ENCODE results near the gene DGLUCY. TPM values are rescaled to one million over a fixed set of nuclear protein-coding genes. Genes with fewer than 3 reads are reported as not detected.

The DGLUCY gene
- total and polyA plus RNA-seq, 4 donors = 17.9 to 58.1 (median 24.9) TPM

- no peak for DNase-seq (ENCODE audit: low spot score)
- Histone ChIP-seq H3K9me3 (ENCODE audit: control insufficient read depth in 4 of 4, low read length in 3 of 4) (no peaks in the 10 kb centered on the region), H3K9ac (ENCODE audit: low read depth in 1 of 2, low read length in 2 of 2) (no peak overlapping the region), H3K4me1 (ENCODE audit: control insufficient read depth in 4 of 4, insufficient read depth in 4 of 4, low read length in 3 of 4) (peaks cover 0 to 9% (median 3%) of the 10 kb centered on the region in 4 donors), H3K27ac (ENCODE audit: low read depth in 1 of 2, low read length in 2 of 2) (no peak overlapping the region), H3K4me3 (ENCODE audit: low read depth in 1 of 3, low read length in 3 of 3) (no peak overlapping the region), H3K36me3 (ENCODE audit: control insufficient read depth in 4 of 4, insufficient read depth in 3 of 4, low read depth in 1 of 4, low read length in 3 of 4) (no peaks in the 10 kb centered on the region), H3K27me3 (ENCODE audit: control insufficient read depth in 4 of 4, insufficient read depth in 4 of 4, low read length in 3 of 4) (no peaks in the 10 kb centered on the region)
- no peak for TF ChIP-seq ZBTB33 (IDR thresholded peaks at IDR 0.05)
- TF ChIP-seq RXRA (IDR thresholded peaks at IDR 0.05) = no peak
- TF ChIP-seq JUND (IDR thresholded peaks at IDR 0.05) = no peak
- TF ChIP-seq FOXA1 (IDR thresholded peaks at IDR 0.05) = no peak
- TF ChIP-seq REST (IDR thresholded peaks at IDR 0.05) = no peak
- TF ChIP-seq NR2F2 (IDR thresholded peaks at IDR 0.05) = no peak
- no peak for TF ChIP-seq EGR1 (IDR thresholded peaks at IDR 0.05; ENCODE audit: low read depth in 2 of 2)
- no peak for TF ChIP-seq GABPA (IDR thresholded peaks at IDR 0.05 in 1 of 2, conservative IDR thresholded peaks at IDR 0.05 in 1 of 2)
- TF ChIP-seq MAX (IDR thresholded peaks at IDR 0.05) = no peak
- WGBS = 95% methylated on average over 2 of the region's 2 CpGs
Measured at GRCh38 chr14:91263329-91263728, 149.5 kb downstream of the DGLUCY start.

- no peak for DNase-seq (ENCODE audit: low spot score)
- TF ChIP-seq HNF4A (conservative IDR thresholded peaks at IDR 0.05) = no peak
- TF ChIP-seq REST (IDR thresholded peaks at IDR 0.05) = no peak
- TF ChIP-seq EGR1 (IDR thresholded peaks at IDR 0.05; ENCODE audit: low read depth in 2 of 2) = no peak
- no peak for TF ChIP-seq ATF3 (IDR thresholded peaks at IDR 0.05)
- no peak for TF ChIP-seq JUND (IDR thresholded peaks at IDR 0.05)
- TF ChIP-seq ZBTB33 (IDR thresholded peaks at IDR 0.05) = no peak
- no peak for TF ChIP-seq CTCF (IDR thresholded peaks at IDR 0.05; ENCODE audit: low read depth, low read length, missing input control)
- TF ChIP-seq FOXA1 (IDR thresholded peaks at IDR 0.05) = no peak
- no peak for TF ChIP-seq FOXA2 (IDR thresholded peaks at IDR 0.05)
- no peak for TF ChIP-seq HNF4G (IDR thresholded peaks at IDR 0.05)
- TF ChIP-seq YY1 (IDR thresholded peaks at IDR 0.05) = no peak
- TF ChIP-seq RXRA (IDR thresholded peaks at IDR 0.05) = no peak
- TF ChIP-seq TAF1 (conservative IDR thresholded peaks at IDR 0.05) = no peak
Measured at GRCh38 chr14:91264151-91265150, 150.6 kb downstream of the DGLUCY start.

More at GRCh38 chr14:91264151-91265150, 150.6 kb downstream of the DGLUCY start:
- Histone ChIP-seq H3K4me1 (ENCODE audit: control insufficient read depth in 4 of 4, insufficient read depth in 4 of 4, low read length in 3 of 4) (peaks cover 0 to 9% (median 3%) of the 10 kb centered on the region in 4 donors), H3K9ac (ENCODE audit: low read depth in 1 of 2, low read length in 2 of 2) (no peak overlapping the region), H3K4me3 (ENCODE audit: low read depth in 1 of 3, low read length in 3 of 3) (peak overlapping the region in 2 of 3 donors; percentile 53 to 54), H3K27me3 (ENCODE audit: control insufficient read depth in 4 of 4, insufficient read depth in 4 of 4, low read length in 3 of 4) (no peaks in the 10 kb centered on the region), H3K36me3 (ENCODE audit: control insufficient read depth in 4 of 4, insufficient read depth in 3 of 4, low read depth in 1 of 4, low read length in 3 of 4) (no peaks in the 10 kb centered on the region), H3K9me3 (ENCODE audit: control insufficient read depth in 4 of 4, low read length in 3 of 4) (no peaks in the 10 kb centered on the region), H3K27ac (ENCODE audit: low read depth in 1 of 2, low read length in 2 of 2) (no peak overlapping the region)
- WGBS = 10% methylated on average over 69 of the region's 69 CpGs

Measured in liver (tissue), 9 donors.